HuH-7.5 (cell line): ENCODE measurements around the gene ELAC1.
"Not testable (repeated sequence)": the region's sequence is repeated elsewhere in the genome, so short reads cannot be mapped to it uniquely, and the experiment has no call there.

Source experiments
- DNase-seq: peaks from one replicate; pipeline ENCODE4 v3.0.0; 2011; ENCODE audit warnings: low spot score

Gene ELAC1, protein sequence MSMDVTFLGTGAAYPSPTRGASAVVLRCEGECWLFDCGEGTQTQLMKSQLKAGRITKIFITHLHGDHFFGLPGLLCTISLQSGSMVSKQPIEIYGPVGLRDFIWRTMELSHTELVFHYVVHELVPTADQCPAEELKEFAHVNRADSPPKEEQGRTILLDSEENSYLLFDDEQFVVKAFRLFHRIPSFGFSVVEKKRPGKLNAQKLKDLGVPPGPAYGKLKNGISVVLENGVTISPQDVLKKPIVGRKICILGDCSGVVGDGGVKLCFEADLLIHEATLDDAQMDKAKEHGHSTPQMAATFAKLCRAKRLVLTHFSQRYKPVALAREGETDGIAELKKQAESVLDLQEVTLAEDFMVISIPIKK

DNA sequence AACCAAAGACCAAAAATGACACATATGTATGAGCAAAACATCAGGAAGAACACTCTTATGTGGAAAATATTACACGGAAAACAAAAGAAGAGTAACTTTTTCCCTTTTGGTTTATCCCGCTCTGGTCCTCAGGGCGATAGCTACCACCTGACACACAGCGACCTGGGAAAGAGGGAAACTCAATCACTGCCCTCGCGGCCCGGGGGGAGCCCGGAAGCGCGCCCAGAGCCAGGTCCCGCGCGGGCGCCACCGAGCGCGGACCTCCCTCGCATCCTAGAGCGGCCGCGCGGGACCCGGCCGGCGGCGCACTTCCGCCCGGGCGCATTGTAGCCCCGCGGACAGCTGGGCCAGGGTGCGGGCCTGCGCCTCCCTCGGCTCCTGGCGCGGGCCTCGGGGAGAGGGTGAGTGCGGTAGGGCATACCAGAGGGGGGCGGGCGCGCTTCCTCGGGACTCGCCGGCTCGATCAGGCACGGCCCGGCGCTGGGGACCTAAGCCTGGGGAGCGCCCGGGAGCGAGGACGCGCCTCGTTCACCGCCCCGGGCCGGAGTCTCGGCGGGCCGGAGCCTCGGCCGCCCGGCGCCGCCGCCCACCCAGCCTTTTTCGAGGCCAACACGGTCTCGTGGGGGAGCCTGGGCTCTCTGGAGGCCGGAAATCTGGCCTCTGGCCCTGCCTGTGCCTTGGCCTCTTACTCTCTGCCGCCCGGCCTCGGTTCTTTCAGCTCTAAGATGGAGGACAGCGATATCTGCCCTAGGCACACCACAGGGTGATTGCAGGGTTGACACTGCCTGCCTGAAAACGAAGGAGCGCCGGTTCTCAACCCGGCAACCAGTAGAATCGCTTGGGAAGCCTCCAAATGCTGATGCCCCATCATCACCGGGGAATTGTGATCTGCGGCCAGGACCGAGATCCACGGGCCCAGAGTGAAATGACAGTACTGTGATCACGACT is at the start of gene ELAC1:
ELAC1 (plus strand) TSS at position 327 of the 948 bp plus-strand sequence. CDS start 6,365 bp downstream, outside the sequence.
- DNase-seq, result peak; percentile 57

GRCh38 chr18:50918153-50918552 is 49.7 kb upstream of the ELAC1 start:
- DNase-seq, result no peak

DNA sequence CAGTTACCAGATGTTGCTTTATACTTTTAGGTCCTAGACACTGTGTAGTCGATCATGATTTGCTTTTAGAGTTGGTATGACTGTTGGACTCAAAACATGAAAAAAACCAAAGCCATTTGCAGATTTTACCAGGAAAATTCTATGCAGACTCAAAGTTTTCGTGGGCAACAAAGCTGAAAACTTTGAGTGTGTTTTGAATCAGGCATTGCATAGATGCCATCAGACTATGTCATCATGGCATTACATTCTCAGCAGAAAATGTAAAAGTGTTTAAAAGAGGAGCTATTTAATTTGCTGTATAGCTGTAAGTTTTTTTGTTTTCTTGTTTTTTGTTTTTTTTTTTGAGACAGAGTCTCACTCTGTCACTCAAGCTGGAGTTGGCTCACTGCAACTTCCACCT is 43.5 kb upstream of the ELAC1 start:
- no peak for DNase-seq

- DNase-seq, result no peak
Observed at GRCh38 chr18:50926521-50926920, 41.3 kb upstream of the ELAC1 start.

GRCh38 chr18:50928551-50928950 is 39.3 kb upstream of the ELAC1 start:
- DNase-seq, result no peak

DNA sequence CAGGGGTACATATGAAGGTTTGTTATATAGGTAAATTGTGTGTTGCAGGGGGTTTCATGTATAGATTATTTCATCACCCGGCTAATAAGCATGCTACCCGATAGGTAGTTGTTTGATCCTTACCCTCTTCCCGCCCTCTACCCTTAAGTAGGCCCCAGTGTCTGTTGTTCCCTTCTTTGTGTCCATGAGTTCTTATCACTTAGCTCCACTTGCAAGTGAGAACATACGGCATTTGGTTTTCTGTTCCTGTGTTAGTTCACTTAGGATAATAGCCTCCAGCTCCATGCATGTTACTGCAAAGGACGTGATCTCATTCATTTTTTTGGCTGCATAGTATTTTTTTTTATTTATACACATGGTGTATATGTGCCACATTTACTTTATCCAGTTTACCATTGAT is 34.2 kb upstream of the ELAC1 start:
- no peak for DNase-seq

GRCh38 chr18:50934545-50935211 is 33.2 kb upstream of the ELAC1 start:
- no peak for DNase-seq

GRCh38 chr18:50935493-50936191 is 32.2 kb upstream of the ELAC1 start:
- DNase-seq, result no peak

DNA sequence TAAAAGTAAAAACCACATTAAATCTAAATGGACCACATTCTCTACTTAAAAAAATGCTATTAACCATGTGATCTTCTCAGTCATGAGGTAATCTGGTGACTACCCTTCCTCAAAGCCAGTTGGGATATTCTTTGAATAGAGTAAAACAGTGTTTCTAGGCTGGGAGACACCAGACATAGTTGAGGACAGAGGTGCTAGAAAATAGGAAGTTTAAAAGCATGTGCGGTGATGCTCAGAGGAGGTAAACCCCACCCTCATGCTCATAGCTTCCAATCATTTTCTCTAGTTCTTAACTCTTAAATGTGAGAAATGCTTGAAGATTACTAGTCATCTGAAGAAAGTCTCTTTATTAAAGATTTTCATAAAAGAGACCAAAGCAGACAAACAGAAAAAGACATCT is 30.7 kb upstream of the ELAC1 start:
- DNase-seq, result no peak

- no peak for DNase-seq
Observed at GRCh38 chr18:50938912-50939311, 28.9 kb upstream of the ELAC1 start.

- DNase-seq, result no peak
Observed at GRCh38 chr18:50944245-50944932, 23.5 kb upstream of the ELAC1 start.

DNA sequence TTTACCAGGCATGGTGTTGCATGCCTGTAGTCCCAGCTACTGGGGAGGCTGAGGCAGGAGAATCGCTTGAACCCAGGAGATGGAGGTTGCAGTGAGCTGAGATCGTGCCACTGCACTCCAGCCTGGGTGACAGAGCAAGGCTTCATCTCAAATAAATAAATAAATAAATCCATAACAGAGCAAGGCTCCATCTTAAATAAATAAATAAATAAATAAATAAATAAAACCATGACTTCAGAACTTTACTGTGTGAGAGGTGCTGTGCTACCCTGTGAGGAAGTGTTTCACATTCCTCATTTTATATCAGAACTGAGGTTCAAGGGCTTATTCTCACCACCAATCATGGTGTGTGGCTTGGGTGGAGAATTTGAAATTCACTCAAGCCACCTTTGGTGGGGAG is 21.9 kb upstream of the ELAC1 start:
- DNase-seq, result not testable (repeated sequence)

GRCh38 chr18:50947899-50948298 is 19.9 kb upstream of the ELAC1 start:
- no peak for DNase-seq

- no peak for DNase-seq
Observed at GRCh38 chr18:50949185-50949584, 18.7 kb upstream of the ELAC1 start.

- DNase-seq, result no peak
Observed at GRCh38 chr18:50950626-50951025, 17.2 kb upstream of the ELAC1 start.

DNA sequence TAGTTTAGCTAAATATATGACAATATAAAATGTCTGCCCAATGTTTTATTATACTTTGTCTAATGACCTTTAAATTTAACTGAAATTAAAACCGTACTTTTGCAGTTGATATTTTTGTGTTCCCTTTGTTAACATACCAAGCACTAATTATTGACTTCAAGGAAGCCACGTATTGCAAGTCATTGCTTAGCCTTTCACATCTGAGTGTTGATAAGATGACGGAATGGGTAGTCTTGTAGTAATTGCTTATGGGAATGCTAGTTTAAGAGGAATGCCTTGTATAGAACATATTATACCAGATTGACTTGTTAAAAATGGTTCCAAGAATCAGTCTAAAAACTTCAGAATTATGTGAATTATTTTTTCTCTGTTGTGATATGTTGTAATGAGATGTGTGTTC is 14.0 kb upstream of the ELAC1 start:
- DNase-seq, result no peak

GRCh38 chr18:50955253-50955652 is 12.6 kb upstream of the ELAC1 start:
- no peak for DNase-seq

DNA sequence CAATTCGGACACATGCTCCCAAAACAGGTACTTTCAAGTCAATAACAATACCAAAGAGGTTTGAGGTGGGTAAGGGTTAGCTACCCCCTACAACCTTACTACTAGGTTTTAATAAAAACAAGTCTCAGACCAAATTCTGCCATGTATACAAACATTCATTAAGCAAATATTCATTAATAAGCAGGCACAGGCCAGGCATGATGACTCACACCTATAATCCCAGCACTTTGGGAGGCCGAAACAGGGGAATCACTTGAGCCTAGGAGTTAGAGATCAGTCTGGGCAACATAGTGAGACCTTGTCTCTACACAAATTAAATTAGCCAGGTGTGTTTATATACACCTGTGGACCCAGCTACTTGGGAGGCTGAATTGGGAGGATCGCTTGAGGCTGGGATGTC is 11.7 kb upstream of the ELAC1 start:
- no peak for DNase-seq

- no peak for DNase-seq
Observed at GRCh38 chr18:50961974-50962373, 5.9 kb upstream of the ELAC1 start.

DNA sequence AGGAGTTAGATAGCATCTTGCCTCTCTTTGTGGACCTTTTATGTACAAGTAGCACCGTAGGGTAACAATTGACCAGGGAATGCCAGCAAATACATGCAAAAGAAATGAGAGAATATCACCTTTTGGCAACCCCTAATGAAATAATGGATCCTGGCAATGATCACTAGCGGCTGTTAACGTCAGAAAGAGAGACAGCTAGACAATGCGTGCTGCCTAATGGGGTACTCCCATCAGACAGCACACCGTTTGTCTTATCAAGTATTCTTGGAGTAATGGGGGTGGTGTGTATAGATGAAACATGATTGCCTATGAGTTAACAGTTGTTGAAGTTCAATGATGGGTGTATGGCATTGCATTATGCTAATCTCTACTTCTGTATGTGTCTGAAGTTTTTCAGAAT is 1.6 kb downstream of the ELAC1 start:
- DNase-seq, result no peak

DNA sequence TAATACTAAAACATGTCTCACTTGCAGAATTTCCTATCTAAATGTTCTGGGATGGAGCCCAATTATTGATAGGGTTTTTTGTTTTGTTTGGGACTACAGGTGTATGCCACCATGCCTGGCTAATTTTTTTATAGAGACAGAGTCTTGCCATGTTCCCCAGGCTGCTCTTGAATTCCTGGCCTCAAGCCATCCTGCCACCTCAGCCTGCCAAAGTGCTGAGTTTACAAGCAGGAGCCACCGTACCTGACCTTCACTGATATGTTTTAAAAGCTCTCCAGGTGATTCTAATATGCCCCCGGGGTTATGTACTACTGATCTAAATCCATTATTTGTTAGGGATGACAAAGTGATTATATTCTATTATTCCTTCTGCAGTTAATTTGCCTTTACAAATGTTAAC is 2.2 kb downstream of the ELAC1 start:
- DNase-seq, result no peak
